Muscle of arm (tissue), 12 donors: ENCODE data around the gene RIPOR3. TPM values are rescaled to one million over a fixed set of nuclear protein-coding genes. Genes with fewer than 3 reads are reported as not detected.
"Not testable (repeated sequence)": the region's sequence is repeated elsewhere in the genome, so short reads cannot be mapped to it uniquely, and the experiment has no call there.

Experiments
- DNase-seq: peaks from one replicate; pipeline ENCODE4 v3.0.0-alpha.2; 2013
- polyA plus RNA-seq, 12 donors: library from polyadenylated mRNA; unstranded; fragments of 120-200 nt; gene quantifications; one replicate each; pipeline ENCODE4 v1.2.1, GENCODE V29; 2013; ENCODE audit not compliant: insufficient read length in 12 of 12

RIPOR3 gene
- polyA plus RNA-seq, 12 donors, result 4.3 to 15.1 (median 7.7) TPM; not detected in 1

- DNase-seq, result no peak
Observed at GRCh38 chr20:50663095-50663821, 28.1 kb downstream of the RIPOR3 start.

DNA sequence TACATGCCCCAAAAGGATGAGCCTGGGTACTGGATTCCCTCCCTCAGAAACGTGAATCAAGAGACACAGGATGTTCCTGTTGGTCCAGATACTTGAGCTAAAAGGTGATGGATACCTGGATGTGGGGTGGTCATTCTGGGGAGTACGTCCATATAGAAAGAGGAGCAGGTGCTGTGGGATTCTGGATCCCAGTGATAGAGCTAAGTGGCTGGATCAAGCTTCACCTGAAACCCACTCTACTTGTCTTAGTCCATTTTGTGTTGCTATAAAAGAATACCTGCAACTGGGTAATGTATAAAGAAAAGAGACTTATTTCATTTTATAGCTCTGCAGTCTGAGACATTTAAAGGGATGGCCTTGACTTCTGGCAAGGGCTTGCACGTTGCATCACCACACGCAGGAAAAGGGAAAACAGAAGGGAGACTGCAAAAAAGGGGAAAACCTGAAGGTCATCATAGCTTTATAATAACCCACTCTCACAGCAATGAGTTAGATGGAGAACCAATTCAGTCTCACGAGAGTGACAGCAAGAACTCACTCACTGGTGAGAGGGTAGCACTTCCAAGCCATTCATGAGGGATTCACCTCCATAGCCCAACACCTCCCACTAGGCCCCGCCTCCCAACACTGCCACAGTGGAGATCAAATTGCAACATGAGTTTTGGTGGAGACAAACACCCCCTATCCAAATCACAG, 31.2 kb downstream of the RIPOR3 start:
- DNase-seq, result no peak

GRCh38 chr20:50658804-50659380, 32.5 kb downstream of the RIPOR3 start:
- DNase-seq, result no peak

DNA sequence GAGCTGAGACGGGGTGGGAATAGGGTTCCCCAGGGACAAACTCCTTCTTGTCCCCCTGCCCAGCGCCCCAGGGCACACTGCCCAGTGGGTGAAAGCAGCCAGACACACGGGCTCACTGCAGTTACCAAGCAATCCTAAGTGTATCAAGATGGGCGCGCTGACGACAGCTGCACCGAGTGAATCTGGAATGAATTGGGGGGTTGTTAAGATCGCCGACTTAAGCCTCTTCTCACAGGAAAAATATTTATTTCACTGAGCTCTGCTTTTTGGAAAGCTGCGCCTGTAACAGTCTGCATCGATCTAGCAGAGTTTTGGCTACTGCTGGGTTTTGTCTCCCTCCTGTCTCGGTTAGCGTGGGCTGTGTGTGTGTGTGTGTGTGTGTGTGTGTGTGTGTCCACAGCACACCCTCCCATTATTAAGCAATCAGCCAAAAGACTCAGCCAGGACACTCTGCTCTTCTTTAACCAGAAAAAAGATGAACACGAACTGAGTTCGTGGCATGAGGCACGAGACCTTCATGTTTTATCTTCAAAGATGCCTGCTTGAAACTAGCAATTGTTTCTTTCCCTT, 35.9 kb downstream of the RIPOR3 start:
- peak; percentile 93 for DNase-seq

DNA sequence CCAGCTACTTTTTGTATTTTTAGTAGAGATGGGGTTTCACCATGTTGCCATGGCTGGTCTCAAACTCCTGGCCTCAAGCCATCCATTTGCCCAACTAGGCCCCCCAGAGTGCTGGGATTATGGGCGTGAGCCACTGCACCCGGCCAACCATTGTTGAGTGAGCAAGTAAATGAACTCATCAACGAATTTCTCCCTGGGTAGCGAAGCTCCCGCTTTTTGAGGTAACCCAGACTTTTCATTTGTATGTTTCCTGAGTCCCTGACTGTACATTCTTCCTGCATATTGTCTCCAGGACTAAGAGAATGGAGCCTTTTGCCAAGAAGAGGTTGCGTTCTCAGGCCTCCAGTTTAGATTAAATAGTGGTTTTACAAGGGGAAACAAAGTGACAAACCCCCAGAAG, 36.4 kb downstream of the RIPOR3 start:
- no peak for DNase-seq

DNA sequence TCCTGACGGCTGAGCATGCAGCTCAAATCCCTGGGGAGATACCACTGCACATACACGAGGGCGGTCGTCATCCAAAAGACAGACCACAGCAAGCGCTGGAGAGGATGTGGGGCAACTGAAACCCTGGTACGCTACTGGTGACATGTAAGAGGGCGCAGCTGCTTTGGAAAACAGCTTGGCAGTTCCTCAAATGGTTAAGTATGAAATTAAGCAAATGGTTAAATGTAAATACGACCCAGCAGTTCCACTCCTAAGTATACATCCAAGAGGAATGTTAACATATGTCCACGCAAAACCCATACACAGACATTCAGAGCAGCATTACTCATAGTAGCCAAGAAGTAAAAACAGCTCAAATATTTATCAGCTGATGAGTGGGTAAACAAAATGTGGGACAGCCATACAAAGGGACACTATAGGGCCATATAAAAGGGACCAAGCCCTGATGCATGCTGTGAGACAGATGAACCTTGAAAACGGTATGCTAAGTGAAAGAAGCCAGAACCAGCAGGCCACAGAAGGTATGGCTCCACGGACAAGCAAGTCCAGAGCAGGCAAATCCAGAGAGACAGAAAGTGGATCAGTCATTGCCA, 38.5 kb downstream of the RIPOR3 start:
- DNase-seq, result no peak

DNA sequence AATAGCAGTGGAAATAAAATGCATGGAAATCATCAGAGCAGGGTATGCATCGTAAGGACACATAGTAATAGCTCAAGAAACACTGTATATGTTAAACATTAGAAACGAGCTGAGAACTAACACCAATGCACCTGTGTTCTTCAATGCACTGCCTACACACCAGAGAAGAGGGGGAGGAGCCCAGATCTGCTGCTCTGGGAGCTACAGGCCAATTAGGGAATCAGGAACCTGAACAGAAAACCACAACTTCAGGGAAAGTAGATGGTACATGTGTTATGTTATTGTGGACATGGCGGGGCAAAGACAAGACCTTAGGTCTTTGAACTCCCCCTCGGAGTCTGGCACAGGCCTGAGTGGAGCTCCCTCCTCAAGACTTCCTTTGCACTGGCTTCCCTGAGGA, 39.7 kb downstream of the RIPOR3 start:
- DNase-seq, result no peak

- DNase-seq, result no peak
Observed at GRCh38 chr20:50649590-50649989, 41.8 kb downstream of the RIPOR3 start.

- DNase-seq, result no peak
Observed at GRCh38 chr20:50648651-50649050, 42.7 kb downstream of the RIPOR3 start.

GRCh38 chr20:50646483-50646996, 44.8 kb downstream of the RIPOR3 start:
- no peak for DNase-seq

GRCh38 chr20:50645253-50646068, 45.9 kb downstream of the RIPOR3 start:
- DNase-seq, result no peak

DNA sequence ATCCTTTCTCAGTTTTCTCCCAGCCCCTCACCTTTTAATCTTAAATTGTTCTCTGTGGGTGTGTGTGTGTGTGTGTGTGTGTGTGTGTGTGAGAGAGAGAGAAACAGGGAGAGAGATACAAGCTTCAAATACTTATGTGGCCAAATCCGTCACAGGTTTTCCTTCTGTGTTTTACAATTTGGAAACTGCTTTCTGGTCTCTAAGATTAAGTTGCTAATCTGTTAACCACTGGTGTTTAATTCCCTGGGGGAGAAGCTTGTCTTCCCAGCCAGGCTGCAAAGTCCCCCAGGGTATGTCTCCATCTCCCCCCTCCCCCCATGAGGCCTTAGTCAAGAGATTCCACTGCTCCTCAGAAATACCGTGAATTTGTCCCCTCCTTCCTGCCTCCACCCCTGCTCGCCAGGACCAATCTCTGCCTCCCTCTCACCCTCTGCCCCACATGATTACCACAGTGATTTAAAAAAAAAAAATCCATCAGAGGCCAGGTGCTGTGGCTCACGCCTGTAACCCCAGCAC, 49.0 kb downstream of the RIPOR3 start:
- no peak for DNase-seq

GRCh38 chr20:50641625-50642287, 49.6 kb downstream of the RIPOR3 start:
- DNase-seq, result not testable (repeated sequence)

GRCh38 chr20:50639971-50640711, 51.2 kb downstream of the RIPOR3 start:
- DNase-seq, result not testable (repeated sequence)

DNA sequence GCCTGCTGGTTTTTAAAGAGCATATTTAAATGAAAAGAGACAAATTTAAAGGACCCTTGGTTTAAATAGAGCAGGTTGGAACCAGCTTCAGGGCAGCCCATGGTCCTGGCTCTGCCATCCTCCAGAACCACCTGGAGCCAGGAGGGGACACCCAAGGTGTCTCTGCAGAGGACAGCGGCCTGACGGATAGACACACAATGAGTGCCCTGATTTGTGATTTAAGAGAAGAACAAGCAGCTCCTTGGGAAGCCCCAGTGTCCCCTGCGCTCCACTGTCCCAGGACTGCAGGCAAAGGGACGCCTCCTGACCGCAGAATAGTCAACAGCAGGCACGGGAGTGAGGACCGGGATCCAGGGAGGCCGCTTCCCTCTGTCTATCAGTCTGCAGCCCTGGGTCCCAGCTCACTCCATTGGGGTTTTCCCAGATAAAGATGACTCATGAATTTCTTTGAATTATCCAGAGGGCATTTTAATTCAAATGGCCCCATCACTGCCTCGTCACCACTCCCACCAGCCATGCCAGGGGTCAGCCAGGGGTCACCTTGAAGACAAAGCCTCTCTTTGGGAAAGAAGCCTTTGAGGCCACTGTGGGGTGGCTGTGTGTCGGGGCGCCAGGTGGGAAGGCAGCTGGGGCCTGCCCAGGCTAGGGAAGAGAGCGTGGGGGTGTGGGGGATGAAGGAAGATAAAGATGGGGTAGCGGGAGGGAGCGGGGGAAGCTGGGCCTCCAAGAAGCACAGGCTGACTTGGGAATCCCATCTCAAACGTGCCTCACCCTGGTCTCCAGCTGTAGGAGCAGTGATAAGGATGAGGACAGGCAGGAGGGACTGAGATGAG, 53.1 kb downstream of the RIPOR3 start:
- not testable (repeated sequence) for DNase-seq

GRCh38 chr20:50636601-50637540, 54.5 kb downstream of the RIPOR3 start:
- no peak for DNase-seq
